GM23338 (cell line): ENCODE results near the gene PSMB7. TPM values are rescaled to one million over a fixed set of nuclear protein-coding genes. Genes with fewer than 3 reads are reported as not detected.

Experiments used
- ATAC-seq: fragments of 200-7000 bp; cut with Tn5 transposase; 3 replicates; pipeline ENCODE4 v1.9.1; 2020
- DNase-seq: peaks from one replicate; pipeline ENCODE4 v3.0.0-alpha.2; 2015; ENCODE audit warnings: low spot score
- H2AFZ ChIP-seq: fragments of 200-600 bp; sonication (generic); 2 replicates; pipeline ENCODE4 v1.8.0; 2016; ENCODE audit warnings: antibody characterized with exemption, mild to moderate bottlenecking, moderate library complexity
- H3F3A ChIP-seq: fragments of 200-600 bp; sonication (generic); replicated peaks from 2 replicates; pipeline ENCODE4 v1.8.0; 2017; ENCODE audit warnings: antibody characterized with exemption, mixed run types, low read depth
- H3K27ac ChIP-seq: fragments of 200-600 bp; sonication (generic); 2 replicates; pipeline ENCODE4 v1.6.1; 2016; ENCODE audit warnings: low read depth
- H3K27me3 ChIP-seq: fragments of 200-600 bp; sonication (generic); 2 replicates; pipeline ENCODE4 v1.8.0; 2016; ENCODE audit warnings: mild to moderate bottlenecking, mixed run types, moderate library complexity; ENCODE audit not compliant: insufficient read depth
- H3K36me3 ChIP-seq: fragments of 200-600 bp; sonication (generic); 2 replicates; pipeline ENCODE4 v1.8.0; 2016; ENCODE audit warnings: mild to moderate bottlenecking; ENCODE audit not compliant: insufficient read depth
- H3K4me1 ChIP-seq: fragments of 200-600 bp; sonication (generic); 2 replicates; pipeline ENCODE4 v1.8.0; 2016; ENCODE audit warnings: mild to moderate bottlenecking, moderate library complexity; ENCODE audit not compliant: insufficient read depth
- H3K4me2 ChIP-seq: fragments of 200-600 bp; sonication (generic); 2 replicates; pipeline ENCODE4 v1.7.1; 2017; ENCODE audit warnings: mixed run types
- H3K4me3 ChIP-seq: fragments of 200-600 bp; sonication (generic); 2 replicates; pipeline ENCODE4 v1.6.1; 2016; ENCODE audit warnings: mixed run types
- H3K79me2 ChIP-seq: fragments of 200-600 bp; sonication (generic); replicated peaks from 2 replicates; pipeline ENCODE4 v1.8.0; 2017; ENCODE audit warnings: mild to moderate bottlenecking; ENCODE audit not compliant: insufficient read depth
- H3K9me2 ChIP-seq: fragments of 200-600 bp; sonication (generic); 2 replicates; pipeline ENCODE4 v1.8.0; 2017; ENCODE audit not compliant: insufficient read depth
- H4K20me1 ChIP-seq: fragments of 200-600 bp; sonication (generic); replicated peaks from 2 replicates; pipeline ENCODE4 v1.8.0; 2017; ENCODE audit warnings: mild to moderate bottlenecking; ENCODE audit not compliant: insufficient read depth
- H3K27ac Mint-ChIP-seq: 2 replicates; pipeline ENCODE4 v1.8.0; 2020; ENCODE audit warnings: inconsistent platforms, mild to moderate bottlenecking, moderate library complexity, mixed read lengths
- H3K27me3 Mint-ChIP-seq: 3 replicates; pipeline ENCODE4 v1.8.0; 2022; ENCODE audit warnings: low read depth, mild to moderate bottlenecking, moderate library complexity, mixed read lengths, inconsistent platforms; ENCODE audit not compliant: insufficient read depth, poor library complexity
- H3K36me3 Mint-ChIP-seq: 3 replicates; pipeline ENCODE4 v1.8.0; 2021; ENCODE audit warnings: low read depth, mild to moderate bottlenecking, inconsistent platforms, moderate library complexity, mixed read lengths
- H3K4me1 Mint-ChIP-seq: 3 replicates; pipeline ENCODE4 v1.8.0; 2020; ENCODE audit warnings: mild to moderate bottlenecking, inconsistent platforms, mixed read lengths
- H3K4me3 Mint-ChIP-seq: 3 replicates; pipeline ENCODE4 v1.8.0; 2021; ENCODE audit warnings: moderate library complexity, mild to moderate bottlenecking, inconsistent platforms, mixed read lengths
- H3K9me3 Mint-ChIP-seq: 3 replicates; pipeline ENCODE4 v1.8.0; 2020; ENCODE audit warnings: moderate library complexity, mild to moderate bottlenecking, inconsistent platforms, mixed read lengths
- CTCF ChIP-seq, 2 experiments: fragments of 200-600 bp in 1 of 2; sonication (generic) in 1 of 2; conservative IDR thresholded peaks; 2 replicates each; pipeline versions ENCODE4 v1.5.1 to v1.6.1; 2016 to 2017; ENCODE audit warnings: antibody characterized with exemption in 2 of 2, low read depth in 2 of 2, mild to moderate bottlenecking in 2 of 2, moderate library complexity in 1 of 2
- EZH2 ChIP-seq: fragments of 200-600 bp; sonication (generic); IDR thresholded peaks from one replicate; pipeline ENCODE4 v1.8.0; 2017; ENCODE audit warnings: antibody characterized with exemption, mild to moderate bottlenecking, low read depth; ENCODE audit not compliant: unreplicated experiment
- EZH2phosphoT487 ChIP-seq: fragments of 200-600 bp; sonication (generic); IDR thresholded peaks from one replicate; pipeline ENCODE4 v1.8.1; 2018; ENCODE audit warnings: antibody characterized with exemption; ENCODE audit not compliant: unreplicated experiment
- NANOG ChIP-seq: IDR thresholded peaks from 2 replicates; pipeline ENCODE4 v1.6.1; 2016; ENCODE audit warnings: antibody characterized with exemption, borderline replicate concordance
- POLR2AphosphoS5 ChIP-seq: IDR thresholded peaks from 2 replicates; pipeline ENCODE4 v1.6.1; 2016; ENCODE audit warnings: antibody characterized with exemption, low read depth
- ZNF114 ChIP-seq: fragments of 250-450 bp; sonication (Bioruptor Pico); IDR thresholded peaks from 2 replicates; pipeline ENCODE4 v1.5.0; 2020; ENCODE audit warnings: mild to moderate bottlenecking, moderate library complexity
- polyA plus RNA-seq: library from polyadenylated mRNA; unstranded; fragments of >200 nt; fragmentation: Nextera tagmentation; extraction: Ambion mirVana; gene quantifications from 2 replicates; pipeline ENCODE4 v1.2.1, GENCODE V29; 2016
- total RNA-seq: library from RNA; depleted of rRNA; stranded (reverse); fragments of >200 nt; shearing (Covaris generic); gene quantifications from 2 replicates; pipeline ENCODE4 v1.2.3, GENCODE V29; 2014

PSMB7 gene
- total and polyA plus RNA-seq, 2 experiments from 2014 or later = 255 to 268 TPM

DNA sequence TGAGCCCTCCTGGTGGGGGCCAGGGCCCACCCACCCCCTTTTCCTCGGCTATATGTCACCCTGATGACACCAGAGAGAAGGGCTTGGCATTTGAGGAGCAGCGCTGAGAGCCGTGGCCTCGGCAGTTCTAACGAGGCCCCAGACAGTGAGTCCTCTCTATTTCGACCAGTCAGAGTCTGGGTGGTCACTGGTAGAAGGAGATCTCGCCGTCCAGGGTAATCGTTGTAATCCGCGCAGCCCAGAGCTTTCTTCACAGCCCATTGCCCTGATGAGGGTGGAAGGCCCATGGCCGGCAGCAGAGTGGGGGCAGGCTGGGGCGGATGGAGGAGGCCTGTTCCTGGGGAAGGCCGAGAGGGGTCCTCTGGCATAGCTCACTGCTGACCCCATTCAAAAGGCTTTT, 70.2 kb downstream of the PSMB7 start:
- no peaks in the 10 kb centered on the region for H3K9me2 ChIP-seq
- Mint-ChIP-seq H3K27me3 (peaks cover 17% of the 10 kb centered on the region), H3K9me3 (no peaks in the 10 kb centered on the region), H3K4me1 (peaks cover 18% of the 10 kb centered on the region; the same call in 2 of the 3 replicates), H3K4me3 (no peak overlapping the region), H3K27ac (peak overlapping the region; percentile 15; the same call in 1 of the 2 replicates), H3K36me3 (no peaks in the 10 kb centered on the region; the same call in 2 of the 3 replicates)
- TF ChIP-seq CTCF (conservative IDR thresholded peaks at IDR 0.05; ENCODE audit: low read depth in 2 of 2) (no peak), POLR2AphosphoS5 (no peak), EZH2phosphoT487 (no peak)
- H3K4me3 ChIP-seq = no peak overlapping the region
- H2AFZ ChIP-seq = no peak overlapping the region
- no peak overlapping the region for H3K27ac ChIP-seq
- 0 out of 2 replicates have a peak, but pooled peaks cover 2% of the 10 kb centered on the region for H4K20me1 ChIP-seq
- no peak for ATAC-seq
- no peaks in the 10 kb centered on the region for H3F3A ChIP-seq
- no peaks in the 10 kb centered on the region for H3K27me3 ChIP-seq
- H3K4me2 ChIP-seq = no peak overlapping the region
- H3K4me1 ChIP-seq = peaks cover 5% of the 10 kb centered on the region; the same call in 1 of the 2 replicates
- no peaks in the 10 kb centered on the region for H3K79me2 ChIP-seq
- H3K36me3 ChIP-seq = no peaks in the 10 kb centered on the region
- DNase-seq = no peak

- Histone ChIP-seq H3K4me3 (no peak overlapping the region), H3F3A (no peaks in the 10 kb centered on the region), H3K4me2 (no peak overlapping the region), H4K20me1 (0 out of 2 replicates have a peak, but pooled peaks cover 2% of the 10 kb centered on the region), H3K4me1 (no peaks in the 10 kb centered on the region), H3K36me3 (no peaks in the 10 kb centered on the region), H3K79me2 (no peaks in the 10 kb centered on the region), H3K27ac (no peak overlapping the region), H3K27me3 (no peaks in the 10 kb centered on the region), H2AFZ (no peak overlapping the region), H3K9me2 (no peaks in the 10 kb centered on the region)
- no peak for TF ChIP-seq ZNF114
- no peak for TF ChIP-seq EZH2phosphoT487
- TF ChIP-seq POLR2AphosphoS5 = no peak
- no peak for TF ChIP-seq EZH2
- no peak for TF ChIP-seq NANOG
- no peak overlapping the region for H3K4me3 Mint-ChIP-seq
- no peak overlapping the region for H3K27ac Mint-ChIP-seq
- peaks cover 17% of the 10 kb centered on the region for H3K27me3 Mint-ChIP-seq
- ATAC-seq = no peak
- H3K4me1 Mint-ChIP-seq = peaks cover 24% of the 10 kb centered on the region
- H3K9me3 Mint-ChIP-seq = no peaks in the 10 kb centered on the region
- H3K36me3 Mint-ChIP-seq = no peaks in the 10 kb centered on the region
- DNase-seq = no peak
Measured at GRCh38 chr9:124344291-124345050, 70.8 kb downstream of the PSMB7 start.
